Prostate gland (tissue), 2 donors: Measurements from ENCODE around the gene FAM149B1. TPM values are rescaled to one million over a fixed set of nuclear protein-coding genes. Genes with fewer than 3 reads are reported as not detected.
"Not testable (repeated sequence)": the region's sequence is repeated elsewhere in the genome, so short reads cannot be mapped to it uniquely, and the experiment has no call there.

Source experiments
- DNase-seq: peaks from one replicate; pipeline ENCODE4 v3.0.0-alpha.2; 2019; ENCODE audit warnings: low spot score
- H3K27ac ChIP-seq, 2 donors: fragments of 200-600 bp; sonication (generic); 2 replicates each; pipeline ENCODE4 v1.5.1; 2017 to 2019
- H3K27me3 ChIP-seq: fragments of 200-600 bp; sonication (generic); replicated peaks from 2 replicates; pipeline ENCODE4 v1.5.1; 2019; ENCODE audit not compliant: insufficient read depth
- H3K36me3 ChIP-seq, 2 donors: fragments of 200-600 bp; sonication (generic); 1 replicate in 1 of 2; 2 replicates in 1 of 2; pipeline versions ENCODE4 v1.5.1 to v1.8.1; 2017 to 2019
- H3K4me1 ChIP-seq: fragments of 200-600 bp; sonication (generic); replicated peaks from 2 replicates; pipeline ENCODE4 v1.5.1; 2019
- H3K4me3 ChIP-seq, 2 donors: fragments of 200-600 bp; sonication (generic); 2 replicates each; pipeline ENCODE4 v1.5.1; 2017 to 2019
- H3K9me3 ChIP-seq: fragments of 200-600 bp; sonication (generic); 2 replicates; pipeline ENCODE4 v1.5.1; 2017
- CTCF ChIP-seq, 4 experiments: fragments of 200-600 bp in 2 of 4; fragments of 450-650 bp in 2 of 4; sonication (generic) in 2 of 4; IDR thresholded peaks; 1 replicate in 3 of 4; 2 replicates in 1 of 4; pipeline ENCODE4 v1.5.1; 2016 to 2019; ENCODE audit warnings: antibody characterized with exemption in 4 of 4, mild to moderate bottlenecking in 2 of 4, moderate library complexity in 2 of 4
- POLR2A ChIP-seq: fragments of 450-650 bp; IDR thresholded peaks from one replicate; pipeline ENCODE4 v1.6.1; 2016; ENCODE audit warnings: antibody characterized with exemption, mild to moderate bottlenecking
- POLR2AphosphoS5 ChIP-seq: sonication (generic); formaldehyde crosslinking; IDR thresholded peaks from one replicate; pipeline ENCODE4 v1.6.1; 2017; ENCODE audit warnings: antibody characterized with exemption
- WGBS: methylation state at CpG from one replicate; pipeline ENCODE4 v1.1.5; 2018; 5-methylcytosine and 5-hydroxymethylcytosine counted together
- intact Hi-C: fragments of 100-400 bp; cut with DNase I; formaldehyde crosslinking; loops from one replicate; pipeline ENCODE4 v1.14.2; 2022
- total RNA-seq, 2 donors: library from RNA; depleted of rRNA; stranded (reverse); fragments of >200 nt; gene quantifications; one replicate each; pipeline ENCODE4 v1.1.0, GENCODE V29; 2016

Gene FAM149B1
- total RNA-seq, 2 donors from 2014 or later, result 15.8 to 17.7 TPM

GRCh38 chr10:73131913-73132686 is 35.8 kb upstream of the FAM149B1 start:
- intact Hi-C loops, result no loop called here
- Histone ChIP-seq H3K27me3 (no peaks in the 10 kb centered on the region), H3K27ac (no peak overlapping the region), H3K9me3 (no peaks in the 10 kb centered on the region), H3K36me3 (peaks cover 0 to 3% of the 10 kb centered on the region in 2 donors), H3K4me3 (no peak overlapping the region), H3K4me1 (no peaks in the 10 kb centered on the region)
- DNase-seq, result no peak
- 98% methylated on average over 2 of the region's 2 CpGs for WGBS
- TF ChIP-seq CTCF (IDR thresholded peaks at IDR 0.05) (no peak), POLR2AphosphoS5 (no peak), POLR2A (no peak)

GRCh38 chr10:73134727-73135126 is 33.2 kb upstream of the FAM149B1 start:
- intact Hi-C loops, result no loop called here

GRCh38 chr10:73136627-73137026 is 31.3 kb upstream of the FAM149B1 start:
- Histone ChIP-seq H3K4me1 (no peaks in the 10 kb centered on the region), H3K27me3 (no peaks in the 10 kb centered on the region), H3K27ac (no peak overlapping the region), H3K4me3 (no peak overlapping the region), H3K9me3 (no peaks in the 10 kb centered on the region), H3K36me3 (peaks cover 0 to 3% of the 10 kb centered on the region in 2 donors)
- WGBS, result 94% methylated on average over 2 of the region's 2 CpGs
- TF ChIP-seq CTCF (IDR thresholded peaks at IDR 0.05) (no peak), POLR2AphosphoS5 (no peak), POLR2A (no peak)
- intact Hi-C loops, result no loop called here
- no peak for DNase-seq

More at GRCh38 chr10:73134727-73135126, 33.2 kb upstream of the FAM149B1 start:
- Histone ChIP-seq H3K27ac (no peak overlapping the region), H3K4me3 (no peak overlapping the region), H3K4me1 (no peaks in the 10 kb centered on the region), H3K27me3 (no peaks in the 10 kb centered on the region), H3K36me3 (peaks cover 0 to 3% of the 10 kb centered on the region in 2 donors), H3K9me3 (no peaks in the 10 kb centered on the region)
- TF ChIP-seq POLR2AphosphoS5, result no peak
- TF ChIP-seq CTCF (IDR thresholded peaks at IDR 0.05), result no peak
- TF ChIP-seq POLR2A, result no peak
- 79% methylated on average over 3 of the region's 3 CpGs for WGBS
- DNase-seq, result no peak

- Histone ChIP-seq H3K9me3 (no peaks in the 10 kb centered on the region), H3K4me1 (no peaks in the 10 kb centered on the region), H3K36me3 (peaks cover 0 to 3% of the 10 kb centered on the region in 2 donors), H3K27ac (no peak overlapping the region), H3K4me3 (no peak overlapping the region), H3K27me3 (no peaks in the 10 kb centered on the region)
- WGBS, result 82% methylated on average over 2 of the region's 2 CpGs
- intact Hi-C loops, result no loop called here
- no peak for TF ChIP-seq CTCF (IDR thresholded peaks at IDR 0.05)
- no peak for TF ChIP-seq POLR2AphosphoS5
- no peak for TF ChIP-seq POLR2A
- no peak for DNase-seq
Measured at GRCh38 chr10:73139251-73139650, 28.7 kb upstream of the FAM149B1 start.

GRCh38 chr10:73141603-73142002 is 26.3 kb upstream of the FAM149B1 start:
- Histone ChIP-seq H3K27me3 (no peaks in the 10 kb centered on the region), H3K36me3 (peaks cover 0 to 3% of the 10 kb centered on the region in 2 donors)
- 87% methylated on average over 3 of the region's 3 CpGs for WGBS

GRCh38 chr10:73150633-73151413 is 17.1 kb upstream of the FAM149B1 start:
- H3K36me3 ChIP-seq, H3K4me3 ChIP-seq, H3K27me3 ChIP-seq, intact Hi-C loops, H3K27ac ChIP-seq, H3K4me1 ChIP-seq, DNase-seq, H3K9me3 ChIP-seq: not testable (repeated sequence)
- WGBS, result 97% methylated on average over 8 of the region's 8 CpGs

More at GRCh38 chr10:73141603-73142002, 26.3 kb upstream of the FAM149B1 start:
- H3K9me3 ChIP-seq, result no peaks in the 10 kb centered on the region
- intact Hi-C loops, result no loop called here
- no peaks in the 10 kb centered on the region for H3K4me1 ChIP-seq
- no peak overlapping the region for H3K4me3 ChIP-seq
- TF ChIP-seq POLR2A, result no peak
- no peak for TF ChIP-seq POLR2AphosphoS5
- no peak for TF ChIP-seq CTCF (IDR thresholded peaks at IDR 0.05)
- H3K27ac ChIP-seq, result no peak overlapping the region
- no peak for DNase-seq
